Measurements from ENCODE around the gene ST8SIA6.
"Not testable (repeated sequence)": the region's sequence is repeated elsewhere in the genome, so short reads cannot be mapped to it uniquely, and the experiment has no call there.

The ST8SIA6 gene

DNA sequence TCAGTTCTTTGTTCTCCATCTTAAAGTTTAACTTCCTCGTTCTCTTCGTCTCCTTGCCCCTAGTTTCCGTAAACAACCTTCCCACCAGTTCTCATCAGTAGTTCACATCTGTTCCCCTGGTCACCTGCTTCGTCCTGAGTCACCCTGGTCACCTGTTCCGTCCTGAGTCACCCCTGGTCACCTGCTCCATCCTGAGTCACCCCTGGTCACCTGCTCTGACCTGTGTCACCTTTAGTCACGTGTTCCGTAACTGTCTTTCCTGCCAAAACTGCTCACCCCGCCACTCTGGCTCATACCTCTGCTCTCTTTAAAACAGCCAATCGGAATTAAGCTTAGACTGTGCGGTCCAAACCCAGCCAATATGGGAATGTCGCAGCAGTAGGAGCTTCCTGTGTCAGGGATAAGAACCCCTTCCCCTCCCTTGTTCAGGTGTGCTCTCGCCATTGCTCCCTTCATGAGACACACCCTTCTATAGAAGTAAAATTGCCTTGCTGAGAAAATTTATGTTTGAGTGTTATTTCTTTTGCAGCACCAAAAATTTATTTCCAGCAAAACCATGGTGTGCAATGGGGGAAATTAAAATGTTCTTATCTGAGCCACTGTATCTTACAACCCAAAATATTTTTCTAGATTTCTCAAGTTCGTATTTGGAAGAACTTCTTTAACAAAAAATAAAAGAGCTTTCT is 114.1 kb downstream of the ST8SIA6 start:
- DNase-seq: peak; percentile 60

GRCh38 chr10:17335065-17335464 is 119.3 kb downstream of the ST8SIA6 start:
- DNase-seq: no peak

- no peak for DNase-seq
These were observed 123.9 kb downstream of the ST8SIA6 start for GRCh38 chr10:17330501-17330900.

DNA sequence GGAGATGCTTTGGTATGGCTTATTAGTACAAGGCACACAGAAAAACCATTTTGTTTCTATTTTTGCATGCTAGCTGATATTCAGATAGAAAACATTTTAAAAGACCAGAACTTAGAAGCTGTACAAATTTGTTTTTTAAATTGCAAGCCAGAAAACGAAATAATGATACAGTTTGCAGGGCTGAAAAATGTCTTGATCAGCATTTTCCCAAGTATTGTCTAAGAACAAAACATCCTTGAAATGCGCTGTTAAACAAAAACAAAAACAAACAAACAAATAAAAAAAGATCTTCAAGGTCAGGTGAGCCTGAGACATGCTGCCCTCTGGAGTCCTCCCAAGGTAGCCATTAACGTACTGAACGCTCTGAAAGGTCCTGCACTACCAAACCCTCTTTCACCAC is 128.0 kb downstream of the ST8SIA6 start:
- no peak for DNase-seq

- DNase-seq: not testable (repeated sequence)
These were observed 132.4 kb downstream of the ST8SIA6 start for GRCh38 chr10:17321957-17322356.

GRCh38 chr10:17316488-17317170 is 137.8 kb downstream of the ST8SIA6 start:
- DNase-seq: no peak

DNA sequence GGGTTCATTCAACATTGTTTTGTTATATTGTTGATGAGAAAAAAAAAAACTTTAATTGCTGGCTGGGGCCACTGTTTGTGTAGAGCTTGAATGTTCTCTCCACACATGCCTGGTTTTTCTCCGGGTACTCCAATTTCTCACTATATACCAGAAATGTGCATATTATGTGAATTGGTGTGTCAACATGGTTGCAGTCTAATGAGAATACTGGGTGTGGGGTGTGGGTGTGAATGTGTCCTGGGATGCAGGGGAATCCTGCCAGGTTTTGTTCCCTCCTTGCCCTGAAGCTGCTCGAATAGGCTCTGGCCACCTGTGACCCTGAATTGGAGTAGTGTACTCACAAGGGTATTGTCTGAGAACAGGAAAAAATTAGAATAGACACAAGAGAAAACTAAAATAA is 145.0 kb downstream of the ST8SIA6 start:
- DNase-seq: no peak

DNA sequence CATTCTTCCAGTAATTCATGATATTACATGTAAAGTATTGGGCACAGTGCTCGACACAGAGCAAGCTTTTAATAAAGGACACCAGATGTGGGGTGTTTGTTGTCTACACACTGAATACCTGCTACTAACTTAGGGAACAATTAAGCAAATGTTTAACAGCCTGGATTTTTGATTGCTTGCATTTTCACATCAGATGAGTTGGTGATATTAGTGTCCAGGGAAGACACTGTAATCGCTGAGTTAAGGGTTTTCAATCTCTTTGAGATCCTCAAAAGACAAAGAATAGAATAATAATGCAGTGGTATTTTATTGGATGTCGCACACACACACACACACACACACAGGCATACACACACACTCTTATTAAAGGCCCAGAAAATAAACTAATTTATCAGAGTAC is 147.3 kb downstream of the ST8SIA6 start:
- no peak for DNase-seq

GRCh38 chr10:17292375-17292774 is 162.0 kb downstream of the ST8SIA6 start:
- DNase-seq: no peak

DNA sequence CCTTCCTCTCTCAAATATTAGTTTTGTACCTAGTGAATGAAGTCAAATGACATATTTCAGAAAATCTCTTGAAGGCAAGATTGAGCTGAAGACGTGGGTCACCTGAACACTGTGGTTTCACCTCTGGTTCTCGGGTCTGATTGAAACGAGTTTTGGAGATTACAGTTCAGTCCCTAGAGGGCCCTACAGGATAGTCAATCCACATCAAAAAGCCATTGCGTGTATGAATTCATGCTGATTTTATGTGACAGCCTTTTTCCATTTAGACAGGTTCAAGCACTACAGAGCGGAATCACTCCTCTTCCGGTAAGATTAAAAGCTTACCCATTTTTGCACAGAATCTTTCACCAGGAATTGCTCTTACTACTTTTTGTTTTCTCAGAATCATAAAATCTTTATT is 164.2 kb downstream of the ST8SIA6 start:
- peak; percentile 83 for DNase-seq

GRCh38 chr10:17289763-17290162 is 164.6 kb downstream of the ST8SIA6 start:
- no peak for DNase-seq

DNA sequence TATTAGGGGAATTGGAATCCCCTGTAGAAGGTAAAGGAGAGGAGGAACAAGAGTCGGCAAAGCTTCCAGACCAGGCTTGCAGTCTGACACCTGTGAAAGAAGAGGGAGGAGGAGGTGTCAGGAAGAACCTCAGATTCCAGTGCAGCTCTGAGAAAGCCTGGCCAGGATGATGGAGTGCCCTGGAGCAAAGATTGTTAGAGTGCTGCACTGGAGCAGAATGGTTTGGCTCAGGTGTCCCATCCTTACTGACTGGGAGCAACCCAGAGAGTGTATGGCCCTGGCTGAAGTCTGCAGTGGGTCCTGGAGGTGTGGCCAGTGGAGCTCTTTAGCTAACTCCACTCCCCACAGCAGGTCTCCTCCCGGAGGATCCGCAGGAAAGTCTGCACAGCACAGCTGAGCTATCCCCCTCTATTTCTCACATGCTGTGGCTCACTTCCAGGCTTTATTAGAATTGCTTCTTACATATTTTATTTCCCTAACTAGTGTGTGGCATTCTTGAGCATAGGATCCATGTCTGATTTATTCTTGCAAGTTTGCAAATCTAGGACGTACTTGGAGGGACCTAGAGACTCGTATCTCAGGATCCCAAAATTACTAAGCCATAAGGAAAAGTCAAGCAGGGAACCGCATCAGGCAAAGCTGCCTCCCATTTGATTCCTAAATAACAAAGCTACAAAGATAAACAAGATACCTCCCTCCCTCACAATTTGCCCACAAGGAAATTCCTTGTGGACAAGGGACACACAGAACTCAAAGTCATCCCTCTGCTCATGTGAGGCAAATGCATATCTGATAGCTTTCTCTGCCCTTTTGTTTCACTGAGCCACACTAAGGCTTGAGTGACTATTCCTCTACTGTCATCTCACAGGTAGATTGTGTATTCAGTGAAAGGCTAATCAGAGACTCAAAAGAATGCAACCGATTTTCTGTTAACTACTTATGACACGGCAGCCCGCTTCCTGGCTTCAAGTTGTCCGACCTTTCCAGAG is 167.5 kb downstream of the ST8SIA6 start:
- DNase-seq: no peak

DNA sequence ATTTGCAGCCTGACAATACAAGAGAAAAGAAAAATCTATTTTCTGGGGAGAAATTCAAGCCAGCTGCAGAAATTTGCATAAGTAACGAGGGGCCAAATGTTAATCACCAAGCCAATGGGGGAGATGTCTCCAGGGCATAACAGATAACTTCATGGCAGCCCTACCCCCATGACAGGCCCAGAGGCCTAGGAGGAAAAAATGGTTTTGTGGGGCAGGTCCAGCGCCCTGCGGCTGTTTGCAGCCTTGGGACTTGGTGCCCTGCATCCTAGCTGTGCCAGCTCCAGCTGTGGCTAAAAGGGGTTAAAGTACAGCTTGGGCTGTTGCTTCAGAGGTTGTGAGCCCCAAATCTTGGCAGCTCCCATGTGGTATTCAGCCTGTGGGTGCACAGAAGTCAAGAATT is 172.1 kb downstream of the ST8SIA6 start:
- DNase-seq: no peak

- no peak for DNase-seq
These were observed 175.7 kb downstream of the ST8SIA6 start for GRCh38 chr10:17278607-17279240.

DNA sequence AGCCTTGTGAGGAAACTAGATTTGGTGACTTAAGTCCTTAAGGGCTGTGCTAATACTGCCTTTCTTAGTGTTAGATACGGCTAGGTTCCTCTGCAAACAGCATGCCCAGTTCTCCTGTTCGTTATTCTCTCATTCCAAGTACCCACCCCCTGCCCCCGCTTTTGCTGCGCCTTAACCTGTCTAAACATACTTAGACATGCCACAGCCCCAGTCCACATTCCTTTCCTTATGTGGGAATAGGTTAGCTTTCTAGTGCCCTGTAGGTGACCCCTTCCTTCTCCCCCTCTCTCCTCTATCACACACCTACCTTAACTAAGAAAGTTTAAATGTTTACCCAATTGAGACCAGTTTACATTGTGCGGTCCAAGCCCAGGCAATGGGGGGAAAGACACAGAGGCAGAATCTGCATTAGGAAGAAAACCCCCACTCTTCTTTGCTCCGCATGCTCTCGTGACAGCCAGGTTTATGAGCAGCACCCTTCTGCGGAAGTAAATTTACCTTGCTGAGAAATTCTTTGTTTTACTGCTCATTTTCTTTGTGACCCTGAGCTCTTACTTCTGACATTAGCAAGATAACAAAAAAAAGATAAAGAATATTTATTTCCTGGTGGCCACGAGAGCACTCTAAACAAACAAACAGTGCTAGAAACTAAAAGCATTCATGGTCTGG is 177.5 kb downstream of the ST8SIA6 start:
- DNase-seq: no peak

DNA sequence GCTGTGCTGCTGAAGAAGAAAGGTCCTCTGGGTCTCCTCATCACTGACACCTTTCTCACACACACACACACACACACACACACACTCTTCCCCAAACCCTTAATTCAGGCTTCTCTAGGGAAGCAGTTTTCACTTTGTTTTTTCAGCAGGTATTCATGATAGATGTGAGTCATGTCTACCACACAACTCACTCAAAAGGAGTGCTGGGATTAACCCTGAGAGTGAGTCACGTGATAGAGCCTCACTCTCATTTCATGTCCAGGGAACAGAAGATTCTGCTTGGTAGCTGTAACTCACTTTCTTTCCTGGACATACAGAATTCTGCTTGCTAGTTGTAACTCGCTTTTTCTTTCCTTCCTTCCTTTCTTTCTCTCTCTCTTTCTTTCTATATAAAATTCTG is 181.0 kb downstream of the ST8SIA6 start:
- peak; percentile 90 for DNase-seq

- DNase-seq: no peak
These were observed 181.7 kb downstream of the ST8SIA6 start for GRCh38 chr10:17272648-17273047.
